OCI-LY1 (cell line): ENCODE data around the gene RFX4.
"Not testable (repeated sequence)": the region's sequence is repeated elsewhere in the genome, so short reads cannot be mapped to it uniquely, and the experiment has no call there.

Experiments used
- H2AFZ ChIP-seq: fragments of 200-600 bp; sonication (generic), shearing (Covaris generic); 2 replicates; pipeline ENCODE4 v1.6.0; 2014; ENCODE audit warnings: antibody characterized with exemption, mild to moderate bottlenecking, low read length
- H3F3A ChIP-seq: fragments of 200-600 bp; sonication (generic), shearing (Covaris generic); 2 replicates; pipeline ENCODE4 v1.6.0; 2014; ENCODE audit warnings: mild to moderate bottlenecking, antibody characterized with exemption, low read length, moderate library complexity; ENCODE audit not compliant: insufficient read depth
- H3K27ac ChIP-seq: fragments of 200-600 bp; sonication (generic); 2 replicates; pipeline ENCODE4 v1.5.1; 2014; ENCODE audit warnings: low read length, mixed run types, mild to moderate bottlenecking, low read depth; ENCODE audit not compliant: poor library complexity, severe bottlenecking
- H3K27me3 ChIP-seq: fragments of 200-600 bp; sonication (generic); 2 replicates; pipeline ENCODE4 v1.6.0; 2014; ENCODE audit warnings: antibody characterized with exemption, mild to moderate bottlenecking, low read length, moderate library complexity; ENCODE audit not compliant: insufficient read depth
- H3K36me3 ChIP-seq: fragments of 200-600 bp; sonication (generic); 2 replicates; pipeline ENCODE4 v1.6.1; 2014; ENCODE audit warnings: mild to moderate bottlenecking, antibody characterized with exemption, low read length, moderate library complexity, mixed read lengths; ENCODE audit not compliant: insufficient read depth
- H3K4me1 ChIP-seq: fragments of 200-600 bp; sonication (generic); 2 replicates; pipeline ENCODE4 v1.5.1; 2014; ENCODE audit warnings: mild to moderate bottlenecking, low read length, moderate library complexity; ENCODE audit not compliant: insufficient read depth, severe bottlenecking
- H3K4me2 ChIP-seq: fragments of 200-600 bp; sonication (generic), shearing (Covaris generic); 2 replicates; pipeline ENCODE4 v1.6.1; 2014; ENCODE audit warnings: low read length
- H3K4me3 ChIP-seq: fragments of 200-600 bp; sonication (generic); 2 replicates; pipeline ENCODE4 v1.5.1; 2014; ENCODE audit warnings: low read length, low read depth, mild to moderate bottlenecking, mixed read lengths; ENCODE audit not compliant: poor library complexity, severe bottlenecking
- H3K79me2 ChIP-seq: fragments of 200-600 bp; shearing (Covaris generic); 2 replicates; pipeline ENCODE4 v1.6.1; 2016; ENCODE audit warnings: mixed run types, low read length, mixed read lengths; ENCODE audit not compliant: insufficient read depth
- H3K9ac ChIP-seq: fragments of 200-600 bp; sonication (generic), shearing (Covaris generic); 2 replicates; pipeline ENCODE4 v1.6.1; 2014; ENCODE audit warnings: mild to moderate bottlenecking, low read length, mixed read lengths
- H3K9me2 ChIP-seq: fragments of 200-600 bp; sonication (generic), shearing (Covaris generic); 2 replicates; pipeline ENCODE4 v1.6.1; 2014; ENCODE audit warnings: low read depth, mild to moderate bottlenecking, low read length, mixed read lengths
- H3K9me3 ChIP-seq: fragments of 200-600 bp; shearing (Covaris generic); 2 replicates; pipeline ENCODE4 v1.6.1; 2014; ENCODE audit warnings: low read length, mixed read lengths
- H4K20me1 ChIP-seq: fragments of 200-600 bp; sonication (generic), shearing (Covaris generic); 2 replicates; pipeline ENCODE4 v1.6.0; 2016; ENCODE audit warnings: mild to moderate bottlenecking, low read length; ENCODE audit not compliant: insufficient read depth
- EZH2 ChIP-seq: fragments of 200-600 bp; sonication (generic), shearing (Covaris generic); IDR thresholded peaks from 2 replicates; pipeline ENCODE4 v1.8.0; 2017; ENCODE audit warnings: borderline replicate concordance, mixed run types, mild to moderate bottlenecking, antibody characterized with exemption, low read length, moderate library complexity, mixed read lengths
- TF ChIP-seq, protein P1 (sequence below): fragments of 200-600 bp; sonication (generic), shearing (Covaris generic); IDR thresholded peaks from 2 replicates; pipeline ENCODE4 v1.5.1; 2017; ENCODE audit warnings: mild to moderate bottlenecking, antibody characterized with exemption, low read length, moderate library complexity, mixed read lengths

Gene RFX4

DNA sequence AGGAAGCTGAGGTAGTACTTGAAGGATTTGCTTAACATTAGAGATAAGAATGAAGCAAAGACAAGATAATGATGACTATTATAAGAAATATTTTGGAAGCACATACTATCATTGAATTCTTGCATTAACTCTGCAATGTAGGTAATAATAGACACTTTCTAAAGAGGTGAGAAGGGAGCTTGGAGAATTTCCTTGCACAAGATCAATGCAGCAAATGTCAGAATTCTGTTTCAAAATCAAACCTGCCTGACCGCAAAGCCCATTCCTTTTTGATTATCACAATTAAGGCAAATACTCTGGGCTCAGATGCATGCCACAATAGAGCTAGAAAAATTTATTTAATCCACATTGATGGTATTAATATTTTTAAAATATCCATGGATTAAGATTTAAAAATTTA is 141.3 kb downstream of the RFX4 start:
- Histone ChIP-seq H3K27ac (no peak overlapping the region), H3K4me2 (no peak overlapping the region), H4K20me1 (no peaks in the 10 kb centered on the region), H3K9ac (no peak overlapping the region), H3F3A (no peaks in the 10 kb centered on the region), H3K79me2 (no peaks in the 10 kb centered on the region), H3K4me1 (no peaks in the 10 kb centered on the region), H3K36me3 (no peaks in the 10 kb centered on the region), H3K27me3 (no peaks in the 10 kb centered on the region), H3K4me3 (no peak overlapping the region), H2AFZ (no peak overlapping the region), H3K9me2 (no peaks in the 10 kb centered on the region), H3K9me3 (no peaks in the 10 kb centered on the region)
- TF ChIP-seq, protein P1, sequence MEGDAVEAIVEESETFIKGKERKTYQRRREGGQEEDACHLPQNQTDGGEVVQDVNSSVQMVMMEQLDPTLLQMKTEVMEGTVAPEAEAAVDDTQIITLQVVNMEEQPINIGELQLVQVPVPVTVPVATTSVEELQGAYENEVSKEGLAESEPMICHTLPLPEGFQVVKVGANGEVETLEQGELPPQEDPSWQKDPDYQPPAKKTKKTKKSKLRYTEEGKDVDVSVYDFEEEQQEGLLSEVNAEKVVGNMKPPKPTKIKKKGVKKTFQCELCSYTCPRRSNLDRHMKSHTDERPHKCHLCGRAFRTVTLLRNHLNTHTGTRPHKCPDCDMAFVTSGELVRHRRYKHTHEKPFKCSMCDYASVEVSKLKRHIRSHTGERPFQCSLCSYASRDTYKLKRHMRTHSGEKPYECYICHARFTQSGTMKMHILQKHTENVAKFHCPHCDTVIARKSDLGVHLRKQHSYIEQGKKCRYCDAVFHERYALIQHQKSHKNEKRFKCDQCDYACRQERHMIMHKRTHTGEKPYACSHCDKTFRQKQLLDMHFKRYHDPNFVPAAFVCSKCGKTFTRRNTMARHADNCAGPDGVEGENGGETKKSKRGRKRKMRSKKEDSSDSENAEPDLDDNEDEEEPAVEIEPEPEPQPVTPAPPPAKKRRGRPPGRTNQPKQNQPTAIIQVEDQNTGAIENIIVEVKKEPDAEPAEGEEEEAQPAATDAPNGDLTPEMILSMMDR: no peak
- TF ChIP-seq EZH2: no peak

DNA sequence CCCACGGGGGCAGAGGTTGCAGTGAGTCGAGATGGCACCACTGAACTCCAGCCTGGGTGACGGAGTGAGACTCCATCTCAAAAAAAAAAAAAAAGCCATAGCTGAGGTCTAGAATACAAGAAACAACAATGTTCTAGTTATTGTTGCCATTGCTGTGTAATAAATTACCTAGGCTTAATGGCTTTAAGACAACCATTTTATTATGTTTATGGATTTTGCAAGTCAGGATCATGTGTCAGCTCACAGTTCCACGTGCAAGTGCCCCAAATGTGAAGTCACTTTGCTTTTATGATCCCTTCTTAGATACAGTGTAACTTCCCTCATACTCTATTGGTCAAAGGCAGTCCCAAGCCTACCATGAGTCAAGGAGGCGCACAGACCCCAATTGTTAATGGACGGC is 142.1 kb downstream of the RFX4 start:
- H3K9me3 ChIP-seq: no peaks in the 10 kb centered on the region
- H3K27ac ChIP-seq: no peak overlapping the region
- no peak overlapping the region for H3K4me2 ChIP-seq
- no peak overlapping the region for H3K4me3 ChIP-seq
- H3F3A ChIP-seq: no peaks in the 10 kb centered on the region
- H3K4me1 ChIP-seq: no peaks in the 10 kb centered on the region
- no peak overlapping the region for H2AFZ ChIP-seq
- H4K20me1 ChIP-seq: no peaks in the 10 kb centered on the region
- no peaks in the 10 kb centered on the region for H3K36me3 ChIP-seq
- no peaks in the 10 kb centered on the region for H3K79me2 ChIP-seq
- H3K9ac ChIP-seq: no peak overlapping the region
- H3K9me2 ChIP-seq: no peaks in the 10 kb centered on the region
- no peaks in the 10 kb centered on the region for H3K27me3 ChIP-seq
- TF ChIP-seq, protein P1: no peak
- TF ChIP-seq EZH2: no peak

DNA sequence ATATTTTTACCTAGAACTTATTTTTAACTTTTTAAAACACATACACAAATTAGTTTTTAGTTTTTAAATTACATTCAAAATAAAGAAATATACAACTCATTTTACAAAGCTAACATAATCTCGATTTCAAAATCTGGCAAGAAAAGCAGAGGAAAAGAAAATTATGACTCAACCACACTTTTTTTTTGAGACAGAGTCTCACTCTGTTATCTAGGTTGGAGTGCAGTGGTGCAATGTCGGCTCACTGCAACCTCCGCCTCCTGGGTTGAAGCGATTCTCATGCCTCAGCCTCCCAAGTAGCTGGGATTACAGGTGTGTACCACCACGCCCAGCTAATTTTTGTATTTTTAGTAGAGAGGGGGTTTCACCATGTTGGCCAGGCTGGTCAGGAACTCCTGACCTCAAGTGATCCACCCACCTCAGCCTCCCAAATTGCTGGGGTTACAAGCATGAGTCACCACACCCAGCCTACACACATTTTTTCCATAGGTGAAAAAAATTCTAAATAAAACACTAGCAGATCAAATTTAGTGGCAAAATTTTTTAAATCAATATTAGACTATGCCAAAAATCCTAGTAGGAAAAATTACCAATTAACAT is 143.9 kb downstream of the RFX4 start:
- not testable (repeated sequence) for H3K9me2 ChIP-seq, H4K20me1 ChIP-seq, H3F3A ChIP-seq, H3K9me3 ChIP-seq, H3K4me3 ChIP-seq, H2AFZ ChIP-seq, H3K27ac ChIP-seq, H3K4me1 ChIP-seq, H3K27me3 ChIP-seq, H3K9ac ChIP-seq, H3K36me3 ChIP-seq, H3K79me2 ChIP-seq, H3K4me2 ChIP-seq

DNA sequence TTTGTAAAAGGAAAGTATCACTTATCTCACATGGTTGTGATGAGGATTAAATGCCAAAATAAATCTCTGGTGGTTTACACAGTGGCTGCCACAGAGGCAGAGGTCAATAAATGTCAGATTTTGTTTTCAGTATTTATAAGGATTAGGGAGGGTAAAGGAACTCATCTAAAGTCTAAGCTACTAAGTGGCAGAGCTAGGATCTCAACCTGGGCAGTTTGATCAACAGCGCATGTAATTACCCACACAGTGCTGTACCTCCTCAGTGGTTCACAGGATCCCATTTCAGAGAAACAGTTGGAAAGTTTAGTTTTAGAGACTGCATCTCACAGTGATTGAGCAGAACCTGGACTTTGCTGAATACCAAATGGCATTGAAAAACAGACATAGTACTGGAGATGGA is 146.8 kb downstream of the RFX4 start:
- Histone ChIP-seq H3K4me1 (no peaks in the 10 kb centered on the region), H3K4me2 (no peak overlapping the region), H4K20me1 (no peaks in the 10 kb centered on the region), H3K79me2 (no peaks in the 10 kb centered on the region), H3K9me2 (no peaks in the 10 kb centered on the region), H2AFZ (no peak overlapping the region), H3F3A (no peaks in the 10 kb centered on the region), H3K27ac (no peak overlapping the region), H3K9ac (no peak overlapping the region), H3K36me3 (no peaks in the 10 kb centered on the region), H3K27me3 (no peaks in the 10 kb centered on the region), H3K4me3 (no peak overlapping the region), H3K9me3 (no peaks in the 10 kb centered on the region)
- TF ChIP-seq, protein P1: no peak
- no peak for TF ChIP-seq EZH2
